Stimulated activated CD8-positive, alpha-beta memory T cell treated with anti-CD3 and anti-CD28 coated beads, Interleukin-15, amount 100 ng/mL, for 24 hours (primary cell): ENCODE results near the gene FUS.
"Not testable (repeated sequence)": the region's sequence is repeated elsewhere in the genome, so short reads cannot be mapped to it uniquely, and the experiment has no call there.

Experiments used
- DNase-seq: peaks from one replicate; pipeline ENCODE4 v3.0.0-alpha.2; 2020; ENCODE audit warnings: low read depth

Gene FUS

GRCh38 chr16:31186930-31187807, 7.2 kb downstream of the FUS start:
- DNase-seq, result no peak

GRCh38 chr16:31187808-31188189, 7.9 kb downstream of the FUS start:
- DNase-seq, result no peak

- no peak for DNase-seq
Measured at GRCh38 chr16:31188450-31189411, 8.8 kb downstream of the FUS start.

DNA sequence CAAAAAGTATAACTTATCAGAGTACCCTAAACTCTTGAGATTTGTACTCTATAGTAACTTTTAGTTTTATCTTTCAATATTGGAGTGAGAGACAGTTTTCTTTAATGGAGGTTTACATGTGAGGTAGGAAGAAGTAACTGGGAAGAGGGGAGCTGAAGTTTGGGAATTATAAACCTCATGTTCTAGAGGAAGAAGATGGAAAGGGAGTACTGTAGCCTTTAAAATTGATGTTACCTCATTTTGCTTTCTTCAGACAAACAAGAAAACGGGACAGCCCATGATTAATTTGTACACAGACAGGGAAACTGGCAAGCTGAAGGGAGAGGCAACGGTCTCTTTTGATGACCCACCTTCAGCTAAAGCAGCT, 9.5 kb downstream of the FUS start:
- DNase-seq, result no peak

DNA sequence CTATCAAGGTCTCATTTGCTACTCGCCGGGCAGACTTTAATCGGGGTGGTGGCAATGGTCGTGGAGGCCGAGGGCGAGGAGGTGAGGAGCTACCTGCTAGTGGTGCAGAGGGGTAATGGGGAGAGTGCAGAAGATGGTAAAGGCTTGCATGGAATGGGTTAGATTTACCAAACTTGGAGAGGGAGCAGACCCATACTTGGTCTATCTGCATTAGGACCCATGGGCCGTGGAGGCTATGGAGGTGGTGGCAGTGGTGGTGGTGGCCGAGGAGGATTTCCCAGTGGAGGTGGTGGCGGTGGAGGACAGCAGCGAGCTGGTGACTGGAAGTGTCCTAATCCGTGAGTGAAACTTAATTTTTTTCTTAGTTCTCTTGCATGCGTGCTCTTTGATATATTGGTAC, 10.1 kb downstream of the FUS start:
- DNase-seq, result no peak

DNA sequence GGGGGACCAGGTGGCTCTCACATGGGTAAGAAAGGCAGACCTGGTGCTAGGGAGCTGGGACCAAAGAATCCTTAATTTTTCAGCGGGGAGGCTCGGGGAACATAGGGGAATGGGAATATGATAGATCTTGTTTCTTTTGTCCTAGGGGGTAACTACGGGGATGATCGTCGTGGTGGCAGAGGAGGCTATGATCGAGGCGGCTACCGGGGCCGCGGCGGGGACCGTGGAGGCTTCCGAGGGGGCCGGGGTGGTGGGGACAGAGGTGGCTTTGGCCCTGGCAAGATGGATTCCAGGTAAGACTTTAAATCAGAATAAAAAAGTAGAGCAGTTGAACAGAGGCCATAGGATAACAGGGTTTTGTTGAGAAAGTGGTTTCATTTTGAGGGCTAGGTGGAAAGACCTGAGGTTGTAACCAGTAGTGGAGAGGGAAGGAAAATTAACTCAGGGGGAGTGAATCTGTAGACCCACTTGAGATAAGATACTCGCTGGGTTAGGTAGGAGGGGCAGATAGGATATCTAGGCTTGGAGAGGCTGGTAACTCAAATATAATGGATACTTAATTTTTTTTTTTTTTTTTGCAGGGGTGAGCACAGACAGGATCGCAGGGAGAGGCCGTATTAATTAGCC, 11.0 kb downstream of the FUS start:
- no peak for DNase-seq

GRCh38 chr16:31191697-31192428, 11.9 kb downstream of the FUS start:
- DNase-seq, result no peak

- no peak for DNase-seq
Measured at GRCh38 chr16:31192856-31193642, 13.1 kb downstream of the FUS start.

- DNase-seq, result no peak
Measured at GRCh38 chr16:31193874-31194273, 13.9 kb downstream of the FUS start.

DNA sequence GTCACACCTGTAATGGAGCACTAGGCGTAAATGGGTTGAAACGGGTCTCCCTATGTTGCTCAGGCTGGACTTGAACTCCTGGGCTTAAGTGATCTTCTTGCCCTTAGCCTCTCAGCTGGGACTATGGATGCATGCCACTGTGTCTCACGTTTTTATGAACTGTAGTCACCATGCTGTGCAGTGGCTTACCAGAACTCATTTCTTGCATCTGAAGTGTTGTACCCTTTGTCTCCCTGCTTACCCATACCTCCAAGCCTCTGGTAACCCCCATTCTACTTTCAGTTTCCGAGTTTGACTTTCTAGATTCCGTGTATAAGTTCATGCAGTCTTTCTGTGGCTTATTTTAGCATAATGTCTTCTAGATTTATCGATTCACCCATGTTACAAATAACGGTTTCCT, 15.0 kb downstream of the FUS start:
- no peak for DNase-seq

DNA sequence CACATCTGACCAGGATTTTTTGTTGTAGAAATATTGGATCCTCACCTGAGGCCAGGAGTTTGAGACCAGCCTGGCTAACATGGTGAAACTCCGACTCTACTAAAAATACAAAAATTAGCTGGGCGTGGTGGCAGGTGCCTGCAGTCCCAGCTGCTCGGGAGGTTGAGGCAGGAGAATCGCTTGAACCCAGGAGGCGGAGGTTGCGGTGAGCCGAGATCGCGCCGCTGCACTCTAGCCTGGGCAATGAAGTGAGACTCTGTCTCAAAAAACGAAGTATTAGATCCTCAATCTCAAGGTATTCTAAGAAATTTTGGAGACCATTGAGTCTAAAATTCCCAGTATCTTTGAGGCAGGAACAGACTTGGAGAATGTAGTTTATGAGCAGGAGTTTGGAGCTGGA, 15.9 kb downstream of the FUS start:
- DNase-seq, result not testable (repeated sequence)

DNA sequence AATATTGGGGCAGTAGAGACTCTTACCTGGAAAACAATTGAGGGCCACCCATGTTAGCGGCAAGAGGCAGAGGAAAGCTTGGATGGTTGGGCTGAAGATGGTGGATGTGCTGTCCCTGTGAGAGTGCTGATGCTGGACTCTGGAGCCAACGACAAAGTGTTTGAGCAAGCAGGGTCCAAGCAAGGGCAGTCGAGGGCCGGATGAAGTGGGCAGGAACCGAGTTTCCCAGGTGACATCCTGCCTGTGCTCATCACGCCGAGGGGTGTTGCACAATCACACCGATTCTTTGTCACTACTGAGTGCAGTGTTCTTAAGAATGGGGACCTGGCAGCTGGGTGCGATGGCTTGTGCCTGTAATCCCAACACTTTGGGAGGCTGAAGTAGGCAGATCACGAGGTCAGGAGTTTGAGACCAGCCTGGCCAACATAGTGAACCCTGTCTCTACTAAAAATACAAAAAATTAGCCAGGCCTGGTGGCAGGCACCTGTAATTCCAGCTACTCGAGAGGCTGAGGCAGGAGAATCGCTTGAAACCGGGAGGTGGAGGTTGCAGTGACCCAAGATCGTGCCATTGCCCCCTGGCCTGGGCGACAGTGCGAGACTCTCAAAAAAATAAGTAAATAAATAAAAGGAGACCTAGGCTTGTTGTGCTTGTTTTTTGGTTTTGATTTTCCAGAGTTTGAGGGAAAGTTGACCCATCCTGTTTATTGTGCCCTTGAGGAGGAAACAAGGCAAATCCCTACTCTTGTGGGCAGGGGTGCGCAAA, 16.6 kb downstream of the FUS start:
- no peak for DNase-seq

- no peak for DNase-seq
Measured at GRCh38 chr16:31198207-31198882, 18.4 kb downstream of the FUS start.

GRCh38 chr16:31199430-31200041, 19.6 kb downstream of the FUS start:
- no peak for DNase-seq

DNA sequence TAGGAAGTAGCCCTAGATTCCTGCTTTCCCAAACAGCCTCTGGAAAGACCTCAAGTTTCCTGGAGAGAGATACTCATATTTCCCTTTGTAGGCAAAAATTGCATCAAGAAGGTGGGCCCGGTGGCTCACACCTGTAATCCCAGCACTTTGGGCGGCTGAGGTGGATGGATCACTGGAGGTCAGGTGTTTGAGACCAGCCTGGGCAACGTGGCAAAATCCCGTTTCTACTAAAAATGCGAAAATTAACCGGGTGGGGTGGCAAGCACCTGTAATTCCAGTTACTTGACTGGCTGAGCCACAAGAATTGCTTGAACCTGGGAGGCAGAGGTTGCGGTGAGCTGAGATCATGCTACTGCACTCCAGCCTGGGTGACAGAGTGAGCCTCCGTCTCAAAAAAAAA, 20.2 kb downstream of the FUS start:
- not testable (repeated sequence) for DNase-seq

- no peak for DNase-seq
Measured at GRCh38 chr16:31200821-31201568, 21.1 kb downstream of the FUS start.

GRCh38 chr16:31201582-31202413, 21.9 kb downstream of the FUS start:
- no peak for DNase-seq
